Measurements from ENCODE around the gene DYSF.

DYSF gene

DNA sequence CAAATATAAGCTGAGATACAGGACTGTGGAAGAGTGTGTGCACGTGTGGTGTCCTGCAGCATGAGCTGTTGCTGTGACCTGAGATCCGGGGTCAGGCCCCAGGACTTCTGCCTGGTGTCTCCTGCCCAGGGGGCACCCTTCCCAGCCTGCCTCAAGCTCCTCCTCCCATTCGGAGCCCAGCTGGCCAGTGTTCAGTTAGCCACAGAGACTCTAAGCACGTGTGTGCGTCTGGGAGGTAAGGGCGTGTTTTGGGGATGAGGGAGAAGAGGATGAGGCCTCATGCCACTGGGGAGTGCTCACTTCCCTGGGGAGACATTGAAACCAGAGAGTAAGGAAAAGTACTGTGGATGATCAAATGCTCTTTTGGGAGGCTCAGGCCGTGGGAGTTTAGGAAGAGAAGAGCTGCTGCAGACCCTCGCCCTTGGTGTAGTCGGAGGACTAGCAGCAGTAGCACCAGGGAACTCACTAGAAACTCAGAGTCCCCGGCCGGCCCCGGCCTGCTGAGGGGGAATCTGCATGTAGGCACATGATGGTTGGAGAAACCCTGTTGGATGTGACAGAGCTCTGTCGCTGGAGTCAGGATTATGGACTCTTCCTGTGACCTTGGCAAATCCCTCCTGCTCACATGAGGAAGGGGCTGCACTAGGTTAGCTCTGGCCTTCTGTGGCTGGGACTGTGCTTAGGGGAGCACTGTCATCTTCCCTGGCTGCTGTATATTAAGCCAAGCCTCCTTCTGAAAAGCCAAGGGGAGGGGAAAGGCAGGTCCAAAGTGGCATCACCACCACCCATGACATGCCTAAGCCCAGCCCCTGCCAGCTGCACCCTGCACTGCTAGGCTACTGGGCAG lies 231.1 kb downstream of the DYSF start:
- DNase-seq, result no peak

DNA sequence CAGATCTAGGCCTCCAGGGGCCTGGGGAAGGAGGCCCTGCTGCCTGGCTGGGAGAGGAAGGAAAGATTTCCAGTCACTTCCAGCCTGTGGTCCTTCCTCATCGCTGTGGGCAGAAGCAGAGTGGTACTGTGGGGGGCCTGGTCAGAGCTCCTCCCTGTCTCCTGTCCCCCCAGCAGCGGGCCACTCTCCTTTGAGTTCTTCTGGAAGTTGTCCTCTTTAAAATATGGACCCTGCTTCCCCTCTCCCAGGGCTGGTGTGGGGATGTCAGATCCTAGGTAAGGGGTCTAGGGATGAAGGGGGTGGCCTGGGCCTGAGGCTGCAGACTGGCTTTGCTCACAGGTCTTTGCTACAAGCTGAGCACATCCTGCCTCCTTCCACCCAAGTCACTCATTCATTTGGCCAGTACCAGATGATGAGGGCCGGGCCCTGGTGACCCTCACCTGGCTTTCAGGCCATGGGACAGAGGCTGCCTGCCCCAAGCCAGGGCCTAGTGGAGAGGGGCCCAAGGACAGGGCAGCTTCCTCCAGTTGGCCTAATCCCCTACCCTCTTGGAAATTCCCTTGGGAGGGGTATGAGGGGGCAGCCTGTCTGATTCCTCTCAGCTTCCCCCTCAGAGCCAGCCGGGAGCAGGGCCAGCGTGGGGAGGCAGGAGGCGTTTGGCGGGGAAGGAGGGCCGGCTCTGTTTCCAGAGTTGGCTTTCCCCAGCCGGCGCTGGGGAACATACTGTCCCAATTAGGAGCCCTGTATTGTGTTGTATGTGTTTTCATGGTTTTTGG lies 231.9 kb downstream of the DYSF start:
- DNase-seq, result no peak

DNA sequence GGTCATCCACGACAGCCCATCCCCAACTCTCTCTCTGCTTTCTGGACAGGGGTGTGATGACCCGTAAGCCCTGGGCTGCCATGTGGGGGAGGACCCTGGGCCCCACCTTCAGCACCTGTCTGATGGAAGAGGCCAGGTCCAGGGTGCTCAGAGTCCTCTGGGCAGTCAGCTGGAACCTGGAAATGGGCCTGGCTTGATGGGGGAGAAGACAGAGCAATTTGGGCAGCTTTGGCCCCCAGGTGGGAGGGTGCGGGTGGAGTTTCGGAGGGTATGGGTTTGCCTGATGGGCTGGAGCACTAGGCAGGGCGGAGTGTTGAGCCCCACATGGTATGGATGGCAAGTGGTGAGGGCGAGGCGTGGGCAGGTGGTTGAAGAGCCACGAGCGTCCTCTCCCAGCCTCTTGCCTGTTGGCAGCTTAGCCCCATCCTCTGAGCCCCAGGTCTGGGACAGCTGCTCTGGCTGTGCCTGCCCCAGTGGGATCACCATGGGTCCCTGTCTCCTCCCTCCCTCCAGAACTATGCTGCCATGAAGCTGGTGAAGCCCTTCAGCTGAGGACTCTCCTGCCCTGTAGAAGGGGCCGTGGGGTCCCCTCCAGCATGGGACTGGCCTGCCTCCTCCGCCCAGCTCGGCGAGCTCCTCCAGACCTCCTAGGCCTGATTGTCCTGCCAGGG lies 232.7 kb downstream of the DYSF start:
- DNase-seq, result no peak

DNA sequence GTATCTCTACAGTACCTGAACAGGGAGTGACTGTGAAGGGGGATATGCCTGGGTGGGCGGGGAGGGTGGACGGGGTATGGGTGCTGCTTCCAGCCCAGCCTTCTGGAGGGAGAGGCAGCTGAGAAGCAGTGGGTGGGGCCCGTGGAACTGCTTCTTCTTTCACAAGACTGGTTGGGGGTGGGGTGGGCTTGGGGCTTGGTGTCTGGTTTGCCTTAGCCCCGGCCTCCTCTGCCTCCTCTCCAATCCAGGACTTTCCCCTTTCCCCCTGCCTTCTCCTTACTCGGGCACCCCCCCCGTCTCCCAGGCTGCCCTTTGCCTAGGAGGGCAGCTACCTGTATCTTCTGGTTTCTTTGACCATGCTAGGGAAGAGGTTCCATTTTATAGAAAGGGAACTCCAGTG lies 233.4 kb downstream of the DYSF start:
- no peak for DNase-seq

DNA sequence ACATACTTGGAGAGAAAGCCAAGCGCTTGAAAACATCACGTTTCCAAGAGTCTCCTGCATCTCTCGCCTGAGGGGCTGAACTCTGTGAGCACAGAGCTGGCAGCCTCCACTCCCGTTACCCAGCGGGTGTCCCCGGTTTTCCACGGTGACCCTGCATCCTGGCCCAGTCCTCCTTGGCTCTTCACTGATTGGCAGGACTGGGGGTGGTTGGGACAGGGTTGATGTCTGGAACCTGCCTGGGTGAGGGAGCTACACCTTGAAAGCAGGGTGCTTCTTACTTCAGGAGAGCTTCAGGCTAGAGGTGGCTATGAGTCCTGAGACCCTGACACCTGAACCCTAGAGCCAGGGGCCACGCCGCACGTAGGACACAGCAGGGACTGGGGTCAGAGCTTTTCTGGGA lies 234.1 kb downstream of the DYSF start:
- no peak for DNase-seq

DNA sequence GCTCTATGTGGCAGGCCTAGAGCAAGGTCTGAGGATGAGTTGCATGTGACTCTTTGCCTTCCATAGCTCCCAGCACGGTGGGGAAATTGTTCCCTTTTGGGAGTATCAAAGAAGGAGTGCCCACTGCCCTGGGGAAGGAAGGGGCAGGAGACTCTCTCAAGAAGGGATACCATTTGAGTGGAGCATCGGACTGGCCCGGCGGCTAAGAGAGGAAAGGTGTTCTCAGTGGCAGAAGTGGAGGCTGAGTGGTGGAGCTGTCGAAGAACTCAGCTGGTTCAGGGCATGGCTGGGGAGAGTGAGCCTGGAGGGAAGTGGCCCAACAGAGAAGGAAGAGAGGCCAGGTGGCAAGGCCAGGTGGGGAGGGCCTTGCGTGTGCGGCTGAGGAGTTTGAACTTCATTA lies 235.2 kb downstream of the DYSF start:
- no peak for DNase-seq

DNA sequence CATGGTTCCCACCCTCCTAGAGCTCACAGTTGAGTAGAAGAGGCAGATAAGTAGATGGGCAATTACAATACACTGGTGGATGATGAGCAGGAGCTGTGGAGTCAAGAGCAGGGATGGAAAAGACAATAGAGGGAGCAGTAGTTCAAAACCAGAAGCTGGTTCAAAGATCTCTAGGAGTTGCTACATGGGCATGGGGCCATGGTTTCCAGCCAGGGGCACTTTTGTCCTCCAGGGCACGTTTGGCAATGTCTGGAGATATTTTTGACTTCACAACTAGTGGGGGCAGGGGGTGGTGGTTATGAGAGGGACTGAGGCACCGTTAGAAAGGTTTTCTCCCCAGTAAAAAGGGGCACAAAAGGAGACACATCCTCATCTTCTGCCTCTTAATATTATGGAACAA lies 236.0 kb downstream of the DYSF start:
- no peak for DNase-seq

DNA sequence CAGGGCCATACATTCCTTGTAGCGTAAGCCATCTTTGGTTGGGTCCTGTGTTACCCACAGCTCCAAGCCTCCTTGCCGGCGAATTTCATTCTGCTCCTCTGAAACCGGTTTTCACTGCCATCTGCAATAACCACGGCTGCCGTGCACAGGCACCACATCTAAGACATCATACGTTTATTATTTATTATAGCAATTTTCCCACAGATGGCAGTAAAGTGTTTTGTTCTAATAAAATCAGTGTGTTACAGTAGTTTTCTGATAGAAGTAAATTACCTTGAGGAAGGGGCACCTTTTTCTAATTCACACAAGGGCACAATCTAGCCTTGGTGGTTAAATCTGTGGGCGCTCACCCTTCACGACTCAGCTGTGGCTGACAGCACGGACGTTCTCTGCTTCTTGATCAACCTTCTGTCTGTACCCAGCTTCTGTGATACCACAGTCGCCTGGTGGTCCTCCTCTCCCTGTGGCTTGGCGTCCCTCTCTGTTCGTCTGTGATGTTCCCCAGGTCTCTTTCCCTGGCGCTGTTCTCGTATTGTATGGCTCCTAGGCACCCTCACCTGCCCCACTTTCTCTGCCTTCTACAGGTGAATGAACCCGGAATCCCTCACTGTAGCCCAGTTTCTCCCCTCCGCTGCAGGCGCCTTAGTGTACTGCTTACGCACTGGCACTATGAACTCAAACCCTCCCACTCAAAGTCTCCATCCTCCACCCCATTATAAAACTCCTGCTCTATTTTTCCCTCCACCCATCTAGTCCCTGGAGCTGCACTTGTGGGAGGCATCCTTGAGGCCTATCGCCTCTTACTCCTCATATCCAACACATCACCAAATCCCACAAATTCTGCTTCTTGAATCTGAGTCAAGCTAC lies 236.8 kb downstream of the DYSF start:
- DNase-seq, result no peak

DNA sequence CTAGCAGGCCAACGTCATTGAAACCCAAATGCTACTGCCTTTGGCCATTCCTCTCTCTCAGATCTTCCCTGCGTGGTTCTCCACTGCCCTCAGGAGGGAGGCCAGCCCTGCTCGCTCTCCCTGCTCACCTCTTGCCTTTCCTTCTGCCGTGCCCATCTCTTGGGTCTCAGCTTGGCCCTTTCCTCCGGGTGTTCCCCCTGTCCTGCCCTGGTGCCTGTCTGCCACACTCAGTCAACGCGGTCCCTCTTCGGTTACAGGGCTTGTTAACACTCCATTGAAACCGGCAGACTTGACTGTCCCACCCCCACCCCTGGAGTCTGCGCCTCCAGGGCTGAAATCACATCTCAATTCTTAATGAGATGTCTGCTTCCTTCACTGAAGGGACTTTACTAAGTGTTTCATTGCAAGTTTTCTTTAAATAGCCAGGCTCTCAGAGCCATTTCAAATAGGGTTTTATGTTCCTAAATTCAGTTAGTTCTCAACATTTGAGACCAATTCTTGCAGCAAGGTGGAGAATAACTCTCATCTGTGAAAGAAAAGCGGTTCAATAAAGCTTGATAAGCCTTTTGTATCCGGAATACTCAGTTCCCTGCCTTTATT lies 237.6 kb downstream of the DYSF start:
- DNase-seq, result no peak

DNA sequence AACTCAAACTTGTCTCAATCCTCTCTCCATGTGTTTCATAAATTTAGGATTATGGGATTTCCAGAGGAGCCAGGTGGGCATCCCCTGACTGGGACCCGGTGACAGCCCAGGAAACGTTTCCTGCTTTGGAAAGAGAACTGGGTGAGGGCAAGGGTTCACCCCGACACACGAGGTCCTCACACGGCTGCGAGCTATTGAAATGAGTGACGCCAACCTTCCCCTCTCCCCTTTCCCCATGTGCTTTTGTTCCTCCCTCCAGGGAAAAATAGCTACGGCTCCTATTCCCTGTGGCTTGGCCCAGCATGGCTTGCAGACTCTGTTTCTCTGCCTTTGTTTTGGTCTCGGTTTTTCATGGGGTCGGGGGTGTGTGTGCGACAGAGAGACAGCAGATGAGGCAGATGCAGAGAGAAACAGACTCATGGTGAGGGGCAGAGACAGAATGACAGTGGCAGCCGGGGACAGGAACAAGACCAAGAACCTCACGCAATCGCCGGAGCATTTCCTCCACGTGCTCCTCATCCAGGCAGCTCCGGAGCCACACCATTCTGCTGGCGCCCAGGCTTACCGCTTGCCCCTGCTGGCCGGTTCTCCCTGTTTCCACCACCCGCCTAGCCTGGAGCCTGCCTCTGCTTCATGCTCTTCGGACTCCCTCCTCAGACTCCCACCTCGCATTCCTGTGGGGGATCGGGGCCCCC lies 238.5 kb downstream of the DYSF start:
- no peak for DNase-seq

DNA sequence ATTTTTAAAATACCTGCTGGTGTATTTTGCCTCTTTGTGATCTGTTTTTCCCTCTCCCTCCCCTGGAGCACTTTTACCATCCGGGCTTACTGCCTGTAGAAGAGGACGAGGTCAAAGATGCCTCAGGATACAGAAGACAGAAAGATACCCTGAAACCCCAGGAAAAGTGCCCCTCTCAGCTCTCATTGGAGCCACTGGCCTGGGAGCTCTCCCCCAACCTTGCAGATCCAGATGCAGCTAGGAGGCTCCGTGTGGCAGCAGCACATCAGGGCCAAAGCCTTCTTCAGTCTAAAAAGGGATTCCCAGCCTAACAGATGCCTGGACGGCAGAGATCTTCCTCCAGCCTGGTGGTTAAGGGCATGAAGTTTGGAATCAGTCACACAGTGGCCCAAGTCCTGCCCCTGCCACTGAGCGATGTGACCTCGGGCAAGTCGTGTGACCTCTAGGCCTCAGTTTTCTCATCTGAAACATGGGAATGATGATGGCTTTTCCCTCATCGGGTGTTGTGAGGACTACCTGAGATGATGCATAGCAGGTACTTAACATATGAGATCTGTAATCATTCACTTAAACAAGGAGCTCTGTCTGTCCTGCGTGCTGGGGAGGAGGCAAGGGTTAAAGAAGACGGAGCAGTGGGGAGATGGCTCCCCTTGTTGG lies 239.4 kb downstream of the DYSF start:
- no peak for DNase-seq

DNA sequence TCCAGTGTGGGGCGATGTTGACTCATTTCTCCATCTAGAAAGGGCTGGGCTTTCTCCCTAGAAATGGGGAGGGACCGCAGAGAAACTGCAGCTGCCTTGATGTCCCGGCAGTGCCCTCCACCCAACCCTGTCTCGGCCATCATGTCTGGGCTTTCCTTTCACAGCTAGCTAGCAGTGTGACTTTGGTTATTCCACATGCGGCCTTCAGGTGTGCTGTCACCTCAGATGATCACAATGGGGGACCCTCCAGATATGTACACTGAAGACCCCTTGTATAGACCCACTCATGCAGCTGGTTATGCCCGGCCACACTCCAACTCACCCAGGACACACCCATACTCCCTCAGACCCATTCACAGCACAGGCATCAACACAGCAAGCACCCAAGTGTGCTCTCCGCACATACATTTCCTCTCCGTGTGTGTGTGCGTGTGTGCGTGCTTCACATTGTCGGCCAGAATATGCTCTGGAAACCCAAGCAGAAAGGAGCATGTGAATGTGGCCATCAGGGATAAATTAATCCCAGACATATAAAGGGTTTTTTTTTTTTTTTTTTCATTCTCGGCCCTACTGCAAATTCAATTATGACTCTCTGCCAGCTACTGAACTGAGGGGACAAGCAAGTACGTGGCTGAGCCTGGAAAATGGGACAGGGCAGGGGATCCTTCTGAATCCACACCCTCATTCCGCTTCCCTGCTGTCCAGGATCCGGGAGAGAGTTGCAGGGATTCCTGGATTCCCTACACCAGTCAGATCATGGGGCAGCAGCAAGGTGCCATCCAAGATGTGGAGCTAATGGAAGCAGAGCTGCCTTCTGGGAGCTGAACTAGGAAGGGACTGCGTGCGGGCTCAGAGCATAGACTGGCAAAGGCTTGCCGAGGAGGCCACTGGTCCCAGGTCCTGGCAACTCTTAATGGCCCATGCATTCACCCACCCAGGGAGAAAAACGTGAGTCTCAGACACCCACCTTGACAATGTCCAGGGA lies 240.2 kb downstream of the DYSF start:
- no peak for DNase-seq

DNA sequence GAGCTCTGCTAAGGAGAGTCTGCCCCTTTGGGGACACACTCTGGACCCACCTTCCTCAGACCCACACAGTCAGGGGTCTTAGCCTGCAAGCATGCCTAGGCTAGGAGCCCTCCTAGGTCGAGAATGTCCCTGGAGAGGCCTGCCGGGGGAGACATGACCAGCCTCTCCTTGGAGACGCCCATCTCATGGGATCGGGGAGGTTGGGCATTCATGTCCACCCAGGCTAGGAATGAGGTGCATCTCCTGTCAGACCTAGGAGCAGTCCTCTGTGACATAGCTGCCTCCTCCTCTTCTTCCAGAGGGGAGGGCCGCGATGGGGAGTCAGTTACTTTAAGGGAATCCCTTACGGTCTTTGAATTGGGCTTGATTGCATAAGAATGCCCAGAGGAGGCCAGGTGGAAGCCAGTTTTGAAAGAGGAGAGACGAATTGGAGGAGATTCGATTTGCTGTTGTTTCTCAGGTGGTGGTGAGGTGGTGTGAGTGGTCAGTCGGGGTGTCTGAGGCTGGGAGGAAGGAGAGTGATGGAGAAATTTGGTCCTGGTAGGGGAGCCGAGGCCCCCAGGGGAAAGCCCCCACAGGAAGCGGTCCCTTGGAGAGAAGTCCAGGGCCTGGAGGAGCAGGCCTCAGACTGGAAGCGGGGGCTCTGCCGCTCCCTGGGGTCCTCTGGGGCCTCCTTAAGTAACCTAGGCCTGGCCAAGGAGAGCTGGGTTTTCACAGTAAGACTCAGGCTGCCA lies 241.3 kb downstream of the DYSF start:
- DNase-seq, result no peak

DNA sequence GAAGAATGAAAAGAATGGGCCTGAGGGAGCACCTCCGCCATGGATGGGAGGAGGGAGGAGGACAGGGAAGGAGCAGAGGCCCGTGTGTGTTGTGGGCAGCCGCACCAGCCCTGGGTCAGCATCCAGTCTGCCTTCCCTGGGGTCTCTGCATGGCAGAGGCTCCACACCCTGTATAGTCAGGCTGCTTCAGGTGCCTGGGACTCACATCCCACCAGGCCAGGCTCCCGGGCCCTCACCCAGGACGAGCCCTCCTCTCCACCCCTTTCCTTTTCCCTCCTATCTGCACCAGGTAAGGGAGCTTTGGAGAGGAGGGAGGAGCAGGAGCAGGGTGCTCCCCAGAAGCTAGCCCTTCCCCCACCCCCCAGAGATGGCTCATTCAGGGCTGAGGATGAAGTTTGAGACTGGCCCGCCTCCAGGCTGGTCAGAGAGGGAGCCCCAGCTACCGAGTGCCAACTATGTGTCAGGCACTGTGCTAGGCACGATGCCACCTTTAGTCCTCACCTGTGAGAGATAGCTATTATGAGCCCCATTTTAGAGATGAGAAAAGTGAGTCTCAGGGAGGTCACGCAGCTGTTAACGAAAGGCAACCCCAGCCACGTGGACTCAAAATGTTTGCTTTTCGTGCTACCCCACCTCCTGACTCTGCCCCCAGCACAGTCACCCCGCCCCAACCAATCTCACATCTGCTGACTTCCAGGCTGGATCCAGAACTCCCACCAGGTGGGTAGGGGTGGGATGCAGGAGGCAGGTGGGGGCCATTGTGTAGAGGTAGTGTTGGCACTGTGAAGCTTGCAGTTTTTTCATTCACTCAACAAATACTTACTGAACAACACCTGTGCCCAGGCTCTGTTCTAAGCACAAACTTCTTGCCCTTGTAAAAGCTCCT lies 242.1 kb downstream of the DYSF start:
- DNase-seq, result no peak

DNA sequence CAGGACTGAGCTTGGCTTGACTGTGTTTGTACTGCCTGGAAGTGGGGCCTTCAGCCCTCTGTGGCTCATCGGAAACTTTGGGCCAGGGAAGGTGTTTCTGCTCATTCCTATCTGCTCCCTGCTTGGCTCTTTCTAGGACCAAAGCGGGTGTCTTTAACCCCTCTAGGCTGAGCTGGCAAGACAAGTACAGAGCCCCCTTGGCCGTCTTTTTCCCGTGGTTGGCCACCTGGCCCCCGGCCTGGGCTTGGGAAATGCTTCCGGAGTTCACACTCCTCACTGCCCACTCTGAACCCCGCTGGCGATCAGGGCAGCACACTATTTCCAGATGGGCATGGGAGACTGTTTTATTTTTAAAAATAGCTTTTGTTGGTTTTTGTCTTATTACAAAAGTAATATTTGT lies 243.0 kb downstream of the DYSF start:
- no peak for DNase-seq

DNA sequence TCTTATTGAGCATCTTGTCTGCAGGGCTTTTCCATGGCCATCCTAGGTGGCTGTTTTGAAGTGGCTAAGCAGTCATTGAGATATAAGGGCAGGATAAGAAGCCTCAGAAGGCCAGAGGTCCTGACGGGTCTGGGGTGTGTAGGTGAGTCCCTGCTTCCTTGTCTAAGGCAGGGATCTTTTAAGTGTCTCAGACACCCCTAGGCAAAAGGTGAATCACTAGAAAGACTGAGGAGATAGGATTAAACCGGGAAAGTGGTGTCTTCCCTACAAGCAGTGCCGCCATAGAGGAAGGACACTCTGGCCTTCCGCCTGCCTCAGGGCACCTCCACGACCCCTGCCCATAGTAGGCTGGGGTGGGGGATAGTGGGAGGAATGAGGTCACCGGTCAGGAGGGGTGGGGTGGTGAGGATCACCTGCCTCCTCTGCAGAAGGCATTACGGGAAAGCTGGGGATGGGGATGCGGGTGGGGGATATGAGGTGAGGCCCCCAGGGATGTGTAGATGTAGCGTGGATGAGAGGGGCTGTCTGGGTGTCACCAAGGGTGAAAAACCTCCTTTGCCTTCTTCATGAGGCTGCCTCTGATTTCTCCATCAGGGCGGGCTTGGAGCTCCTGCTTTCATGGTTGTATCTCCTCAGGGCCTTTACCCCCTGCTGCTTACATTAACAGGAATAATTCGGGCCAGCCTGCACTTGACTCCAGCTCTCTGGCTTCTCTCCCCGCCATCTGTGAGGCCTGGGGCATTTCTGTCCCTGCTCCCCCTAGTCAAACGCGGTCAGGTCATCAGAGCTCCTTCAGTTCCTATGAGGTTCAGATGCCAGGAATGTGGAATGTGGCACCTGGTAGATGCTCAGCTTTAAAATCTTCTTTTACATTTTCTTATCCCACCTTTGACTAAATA lies 244.0 kb downstream of the DYSF start:
- no peak for DNase-seq

DNA sequence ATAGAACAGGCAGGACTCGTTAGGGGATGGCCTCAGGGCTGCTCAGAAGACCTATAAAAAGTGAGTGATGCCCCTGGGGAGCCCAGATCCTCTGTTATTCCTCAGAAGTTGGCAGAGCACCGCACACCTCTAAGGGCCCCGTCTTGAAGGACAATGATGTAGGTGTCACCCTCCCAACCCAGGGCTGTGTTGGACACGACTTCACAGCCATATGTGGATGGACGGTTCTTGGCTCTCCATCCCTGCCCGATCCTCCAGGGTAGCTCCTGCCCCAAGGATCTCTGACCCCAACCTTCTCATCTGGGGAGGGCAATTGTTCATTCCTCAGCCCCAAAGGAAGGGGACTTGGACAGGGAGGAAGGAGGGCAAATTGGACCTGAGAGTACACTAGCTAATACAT lies 246.1 kb downstream of the DYSF start:
- no peak for DNase-seq

Measured in 8988T (cell line).